Measurements from ENCODE around the gene PARD6G.

DNA sequence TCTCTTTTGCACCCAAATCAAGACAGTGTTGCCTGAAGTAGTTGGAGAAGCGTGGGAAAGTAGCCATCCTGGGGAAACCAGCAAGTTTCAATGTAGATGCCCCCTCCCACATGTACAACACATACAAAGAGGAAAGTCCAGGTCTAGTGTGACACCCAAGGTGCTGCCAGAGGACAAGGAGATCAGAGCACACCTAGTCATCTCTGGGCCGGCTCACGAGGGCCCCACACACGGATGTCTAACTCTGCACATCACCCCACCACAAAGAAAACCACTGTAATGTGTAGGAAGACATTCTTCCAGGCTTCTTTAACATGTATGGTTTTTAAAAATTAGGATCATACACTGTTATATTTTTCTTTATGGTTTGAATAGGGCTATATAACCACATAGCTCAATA is 21.6 kb downstream of the PARD6G start:
- TF ChIP-seq CTCF (IDR thresholded peaks at IDR 0.05) (no peak), POLR2A (IDR thresholded peaks at IDR 0.05) (no peak)

Data from thyroid gland (tissue), 4 donors.